Glutamatergic neuron (in vitro differentiated cells): Measurements from ENCODE around the gene NCR2. TPM values are rescaled to one million over a fixed set of nuclear protein-coding genes. Genes with fewer than 3 reads are reported as not detected.

Source experiments
- DNase-seq: peaks from one replicate; pipeline ENCODE4 v3.0.0; 2022
- H3K27ac Mint-ChIP-seq: one replicate; pipeline ENCODE4 v1.8.0; 2020; ENCODE audit warnings: mild to moderate bottlenecking, mixed read lengths, inconsistent platforms; ENCODE audit not compliant: unreplicated experiment
- H3K27me3 Mint-ChIP-seq: one replicate; pipeline ENCODE4 v1.8.0; 2020; ENCODE audit warnings: mild to moderate bottlenecking, moderate library complexity, mixed read lengths, inconsistent platforms; ENCODE audit not compliant: unreplicated experiment
- H3K36me3 Mint-ChIP-seq: one replicate; pipeline ENCODE4 v1.8.0; 2020; ENCODE audit warnings: mild to moderate bottlenecking, mixed read lengths, inconsistent platforms; ENCODE audit not compliant: unreplicated experiment
- H3K4me1 Mint-ChIP-seq: one replicate; pipeline ENCODE4 v1.8.0; 2020; ENCODE audit warnings: mild to moderate bottlenecking, low read depth, mixed read lengths, inconsistent platforms; ENCODE audit not compliant: unreplicated experiment
- H3K4me3 Mint-ChIP-seq: one replicate; pipeline ENCODE4 v1.8.0; 2020; ENCODE audit warnings: mild to moderate bottlenecking, mixed read lengths, inconsistent platforms; ENCODE audit not compliant: unreplicated experiment
- H3K9me3 Mint-ChIP-seq: one replicate; pipeline ENCODE4 v1.8.0; 2020; ENCODE audit warnings: mild to moderate bottlenecking, moderate library complexity, mixed read lengths, inconsistent platforms; ENCODE audit not compliant: unreplicated experiment
- CTCF ChIP-seq: fragments of 200-600 bp; sonication (generic); IDR thresholded peaks from one replicate; pipeline ENCODE4 v1.5.0; 2021; ENCODE audit not compliant: partially characterized antibody, unreplicated experiment
- total RNA-seq: library from RNA; stranded (reverse); fragmentation: NEBNext Ultra II Directional; extraction: Animal tissue kit (Norgen Biotek cat#: 25700); gene quantifications from one replicate; pipeline ENCODE4 v1.2.1, GENCODE V29; 2021; ENCODE audit not compliant: unreplicated experiment

The NCR2 gene
- total RNA-seq, 1 donor from 2014 or later, result not detected

GRCh38 chr6:41342241-41342640 lies 6.8 kb downstream of the NCR2 start:
- Mint-ChIP-seq H3K27ac (no peak overlapping the region), H3K4me1 (no peaks in the 10 kb centered on the region), H3K27me3 (peaks cover 22% of the 10 kb centered on the region), H3K4me3 (no peak overlapping the region), H3K9me3 (peaks cover 1% of the 10 kb centered on the region), H3K36me3 (peaks cover 3% of the 10 kb centered on the region)
- TF ChIP-seq CTCF, result no peak
- no peak for DNase-seq

GRCh38 chr6:41343641-41344187 lies 8.3 kb downstream of the NCR2 start:
- Mint-ChIP-seq H3K27ac (no peak overlapping the region), H3K4me3 (no peak overlapping the region), H3K27me3 (peaks cover 23% of the 10 kb centered on the region), H3K4me1 (no peaks in the 10 kb centered on the region), H3K36me3 (peaks cover 14% of the 10 kb centered on the region), H3K9me3 (peaks cover 4% of the 10 kb centered on the region)
- DNase-seq, result no peak
- TF ChIP-seq CTCF, result no peak

- Mint-ChIP-seq H3K36me3 (peaks cover 15% of the 10 kb centered on the region), H3K4me3 (no peak overlapping the region), H3K4me1 (no peaks in the 10 kb centered on the region), H3K9me3 (peaks cover 5% of the 10 kb centered on the region), H3K27me3 (peaks cover 23% of the 10 kb centered on the region), H3K27ac (no peak overlapping the region)
- TF ChIP-seq CTCF, result no peak
- no peak for DNase-seq
These were observed 9.5 kb downstream of the NCR2 start for GRCh38 chr6:41344876-41345275.

- H3K4me1 Mint-ChIP-seq, result no peaks in the 10 kb centered on the region
- TF ChIP-seq CTCF, result no peak
- H3K27me3 Mint-ChIP-seq, result peaks cover 19% of the 10 kb centered on the region
- H3K4me3 Mint-ChIP-seq, result no peak overlapping the region
- H3K9me3 Mint-ChIP-seq, result peaks cover 5% of the 10 kb centered on the region
- DNase-seq, result no peak
- no peak overlapping the region for H3K27ac Mint-ChIP-seq
- peaks cover 15% of the 10 kb centered on the region for H3K36me3 Mint-ChIP-seq
These were observed 10.5 kb downstream of the NCR2 start for GRCh38 chr6:41345901-41346300.

DNA sequence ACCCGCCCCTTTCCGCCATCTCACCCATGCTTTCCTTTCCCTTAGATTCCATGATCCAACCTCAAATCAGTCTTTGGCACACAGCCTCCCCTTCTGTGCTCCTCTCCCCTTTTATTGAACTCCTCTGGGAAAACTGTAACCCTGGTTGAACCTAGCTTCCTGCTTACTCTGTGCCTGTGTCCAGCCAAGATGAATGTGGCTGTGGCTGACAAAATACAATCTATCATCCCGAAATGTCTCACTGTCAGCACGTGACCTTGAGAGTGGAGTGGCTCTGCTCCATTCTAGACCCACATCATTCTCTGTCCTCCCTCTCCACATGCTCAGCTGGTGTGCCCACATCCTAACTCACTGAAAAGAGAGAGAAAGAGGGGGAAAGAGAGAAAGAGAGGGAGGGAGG lies 11.0 kb downstream of the NCR2 start:
- peaks cover 5% of the 10 kb centered on the region for H3K9me3 Mint-ChIP-seq
- TF ChIP-seq CTCF, result no peak
- no peak for DNase-seq
- H3K4me3 Mint-ChIP-seq, result no peak overlapping the region
- no peaks in the 10 kb centered on the region for H3K4me1 Mint-ChIP-seq
- H3K27ac Mint-ChIP-seq, result no peak overlapping the region
- H3K36me3 Mint-ChIP-seq, result peaks cover 15% of the 10 kb centered on the region
- peaks cover 19% of the 10 kb centered on the region for H3K27me3 Mint-ChIP-seq
